ENCODE data around the gene WDR77.

Gene WDR77

GRCh38 chr1:111467865-111468716 is 19.0 kb upstream of the WDR77 start:
- DNase-seq (ENCODE audit: low read depth, low spot score): no peak
- CTCF ChIA-PET: interaction anchor here (0.9 kb wide), 1 partner anchor 14 kb away, joined by 4 read pairs; no protein-coding TSS in a partner anchor
- TF ChIP-seq, protein P1, sequence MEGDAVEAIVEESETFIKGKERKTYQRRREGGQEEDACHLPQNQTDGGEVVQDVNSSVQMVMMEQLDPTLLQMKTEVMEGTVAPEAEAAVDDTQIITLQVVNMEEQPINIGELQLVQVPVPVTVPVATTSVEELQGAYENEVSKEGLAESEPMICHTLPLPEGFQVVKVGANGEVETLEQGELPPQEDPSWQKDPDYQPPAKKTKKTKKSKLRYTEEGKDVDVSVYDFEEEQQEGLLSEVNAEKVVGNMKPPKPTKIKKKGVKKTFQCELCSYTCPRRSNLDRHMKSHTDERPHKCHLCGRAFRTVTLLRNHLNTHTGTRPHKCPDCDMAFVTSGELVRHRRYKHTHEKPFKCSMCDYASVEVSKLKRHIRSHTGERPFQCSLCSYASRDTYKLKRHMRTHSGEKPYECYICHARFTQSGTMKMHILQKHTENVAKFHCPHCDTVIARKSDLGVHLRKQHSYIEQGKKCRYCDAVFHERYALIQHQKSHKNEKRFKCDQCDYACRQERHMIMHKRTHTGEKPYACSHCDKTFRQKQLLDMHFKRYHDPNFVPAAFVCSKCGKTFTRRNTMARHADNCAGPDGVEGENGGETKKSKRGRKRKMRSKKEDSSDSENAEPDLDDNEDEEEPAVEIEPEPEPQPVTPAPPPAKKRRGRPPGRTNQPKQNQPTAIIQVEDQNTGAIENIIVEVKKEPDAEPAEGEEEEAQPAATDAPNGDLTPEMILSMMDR (IDR thresholded peaks at IDR 0.05; ENCODE audit: insufficient read depth, low read length, missing control alignments): no peak
- H3K4me3 ChIP-seq (ENCODE audit: low read depth, low read length): no peak overlapping the region
- POLR2A ChIA-PET: no interaction called here

DNA sequence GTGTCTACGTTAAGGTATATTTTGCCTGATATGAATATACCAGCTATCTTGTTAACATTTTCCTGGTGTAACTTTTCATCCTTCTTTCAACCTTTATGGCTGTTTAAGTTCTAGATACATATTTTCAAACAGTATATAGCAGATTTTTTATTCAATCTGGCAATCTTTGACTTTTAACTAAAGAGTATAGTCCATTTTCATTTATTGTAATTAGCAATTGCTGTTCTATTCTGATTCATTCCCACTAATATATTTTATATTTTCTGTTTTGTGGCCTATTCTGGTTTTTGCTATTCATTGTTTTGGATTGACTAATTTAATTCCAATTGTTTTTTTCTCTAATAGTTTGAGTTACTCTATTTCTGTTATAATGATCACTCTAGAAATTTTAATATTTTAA is 17.4 kb upstream of the WDR77 start:
- TF ChIP-seq, protein P1 (IDR thresholded peaks at IDR 0.05; ENCODE audit: insufficient read depth, low read length, missing control alignments): no peak
- DNase-seq (ENCODE audit: low read depth, low spot score): no peak

DNA sequence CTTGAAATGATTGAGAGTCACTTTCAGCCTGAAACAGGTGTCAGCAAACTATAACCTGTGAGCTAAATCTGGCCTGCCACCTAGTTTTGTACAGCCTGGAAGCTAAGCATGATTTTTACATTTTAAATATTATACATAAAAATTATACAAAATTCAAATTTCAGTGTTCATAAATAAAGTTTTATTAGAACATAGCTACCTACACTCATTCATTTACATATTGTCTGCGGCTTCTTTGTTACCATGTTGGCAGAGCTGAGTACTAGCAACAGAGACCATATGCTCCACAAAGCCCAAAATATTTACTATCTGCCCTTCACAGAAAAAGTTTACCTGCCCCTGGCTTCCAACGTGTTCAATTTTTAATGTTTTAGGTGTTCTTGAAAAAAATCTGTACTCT is 16.7 kb upstream of the WDR77 start:
- CTCF ChIA-PET: interaction anchor here (1.4 kb wide), 1 partner anchor 9 kb away, joined by 5 read pairs; no protein-coding TSS in a partner anchor
- no peak overlapping the region for H3K4me3 ChIP-seq (ENCODE audit: low read depth, low read length)
- TF ChIP-seq, protein P1 (IDR thresholded peaks at IDR 0.05; ENCODE audit: insufficient read depth, low read length, missing control alignments): no peak
- no peak for DNase-seq (ENCODE audit: low read depth, low spot score)
- POLR2A ChIA-PET: no interaction called here

More for the DNA sequence above, 17.4 kb upstream of the WDR77 start:
- no peak overlapping the region for H3K4me3 ChIP-seq (ENCODE audit: low read depth, low read length)
- ChIA-PET CTCF (interaction anchor here (1.4 kb wide), 1 partner anchor 8 kb away, joined by 5 read pairs; no protein-coding TSS in a partner anchor), POLR2A (no interaction called here)

DNA sequence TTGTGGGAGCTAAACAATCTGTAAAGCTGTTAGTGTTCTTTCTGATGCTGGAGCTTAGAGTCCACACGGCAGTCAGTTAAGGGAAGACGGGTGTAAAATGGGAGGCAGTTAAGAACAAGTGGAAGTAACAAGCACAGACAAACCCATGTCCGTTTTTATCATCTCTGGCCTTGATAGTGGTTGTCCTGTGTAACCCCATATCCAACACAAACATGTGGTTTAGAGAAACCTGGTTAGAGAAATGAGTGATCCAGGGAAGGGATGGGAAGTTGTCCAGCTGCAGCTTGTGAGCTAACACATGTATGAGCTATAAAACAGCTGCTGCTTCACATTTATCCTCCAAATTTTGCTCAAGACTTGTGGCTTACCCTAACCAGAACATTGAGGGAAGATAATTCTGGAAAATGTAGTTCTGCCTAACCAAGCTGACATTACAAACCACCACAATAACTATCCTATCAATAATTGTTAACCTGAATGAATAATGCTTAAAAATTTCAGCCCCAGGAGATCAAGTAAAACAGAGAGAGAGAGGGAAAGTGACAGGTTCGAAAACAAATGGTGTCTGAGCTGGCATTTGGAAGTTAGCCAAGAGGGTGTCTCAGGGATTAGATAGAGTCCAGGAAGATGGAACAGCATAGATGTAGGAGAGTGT is 14.1 kb upstream of the WDR77 start:
- DNase-seq (ENCODE audit: low read depth, low spot score): no peak
- ChIA-PET CTCF (interaction anchor here (0.6 to 2.4 kb wide), 6 partner anchors 8 to 304 kb away, joined by 3 to 10 read pairs (median 4); no protein-coding TSS in a partner anchor), POLR2A (interaction anchor here (0.6 to 1.0 kb wide), 3 partner anchors 10 to 201 kb away, joined by 3 read pairs; no protein-coding TSS in a partner anchor)
- H3K4me3 ChIP-seq (ENCODE audit: low read depth, low read length): no peak overlapping the region
- TF ChIP-seq, protein P1 (IDR thresholded peaks at IDR 0.05; ENCODE audit: insufficient read depth, low read length, missing control alignments): no peak

- TF ChIP-seq, protein P1 (IDR thresholded peaks at IDR 0.05; ENCODE audit: insufficient read depth, low read length, missing control alignments): no peak
- CTCF ChIA-PET: interaction anchor here (0.6 to 2.4 kb wide), 6 partner anchors 8 to 305 kb away, joined by 3 to 10 read pairs (median 4); no protein-coding TSS in a partner anchor
- H3K4me3 ChIP-seq (ENCODE audit: low read depth, low read length): no peak overlapping the region
- POLR2A ChIA-PET: interaction anchor here (1.0 kb wide), 1 partner anchor 9 kb away, joined by 3 read pairs; no protein-coding TSS in a partner anchor
- no peak for DNase-seq (ENCODE audit: low read depth, low spot score)
These were observed 13.4 kb upstream of the WDR77 start for GRCh38 chr1:111462370-111463028.
